Fibroblast of mammary gland (primary cell): Measurements from ENCODE around the gene ZNF791.

Experiments
- DNase-seq: peaks from one replicate; pipeline ENCODE4 v3.0.0-alpha.2; 2010; ENCODE audit warnings: low read depth
- H3K4me3 ChIP-seq: 2 replicates; pipeline ENCODE4 v1.5.1; 2011; ENCODE audit warnings: low read depth, mild to moderate bottlenecking, low read length, moderate library complexity; ENCODE audit not compliant: control insufficient read depth
- CTCF ChIP-seq: conservative IDR thresholded peaks from 2 replicates; pipeline ENCODE4 v1.5.1; 2011; ENCODE audit warnings: low read depth, low read length, inconsistent platforms; ENCODE audit not compliant: control insufficient read depth, insufficient read depth

Gene ZNF791

GRCh38 chr19:12581100-12581499, 29.6 kb upstream of the ZNF791 start:
- DNase-seq = no peak
- no peak overlapping the region for H3K4me3 ChIP-seq
- no peak for TF ChIP-seq CTCF

- no peak overlapping the region for H3K4me3 ChIP-seq
- no peak for DNase-seq
- no peak for TF ChIP-seq CTCF
Observed at GRCh38 chr19:12596485-12596884, 14.2 kb upstream of the ZNF791 start.

GRCh38 chr19:12596927-12597548, 13.7 kb upstream of the ZNF791 start:
- no peak for DNase-seq
- no peak for TF ChIP-seq CTCF
- no peak overlapping the region for H3K4me3 ChIP-seq

GRCh38 chr19:12597594-12597993, 13.1 kb upstream of the ZNF791 start:
- no peak for TF ChIP-seq CTCF
- DNase-seq = no peak
- H3K4me3 ChIP-seq = no peak overlapping the region

- no peak overlapping the region for H3K4me3 ChIP-seq
Observed at GRCh38 chr19:12603714-12604113, 7.0 kb upstream of the ZNF791 start.

GRCh38 chr19:12606796-12607195, 3.9 kb upstream of the ZNF791 start:
- no peak for DNase-seq
- no peak for TF ChIP-seq CTCF
- no peak overlapping the region for H3K4me3 ChIP-seq

More at GRCh38 chr19:12603714-12604113, 7.0 kb upstream of the ZNF791 start:
- DNase-seq = no peak
- no peak for TF ChIP-seq CTCF

GRCh38 chr19:12607631-12608030, 3.1 kb upstream of the ZNF791 start:
- no peak for DNase-seq
- TF ChIP-seq CTCF = no peak
- no peak overlapping the region for H3K4me3 ChIP-seq
